CD4-positive, alpha-beta T cell treated with Interleukin-4 for 4 hours (primary cell): ENCODE results near the gene CAMTA2.

Experiments used
- DNase-seq: peaks from one replicate; pipeline ENCODE4 v3.0.0-alpha.2; 2020

CAMTA2 gene

DNA sequence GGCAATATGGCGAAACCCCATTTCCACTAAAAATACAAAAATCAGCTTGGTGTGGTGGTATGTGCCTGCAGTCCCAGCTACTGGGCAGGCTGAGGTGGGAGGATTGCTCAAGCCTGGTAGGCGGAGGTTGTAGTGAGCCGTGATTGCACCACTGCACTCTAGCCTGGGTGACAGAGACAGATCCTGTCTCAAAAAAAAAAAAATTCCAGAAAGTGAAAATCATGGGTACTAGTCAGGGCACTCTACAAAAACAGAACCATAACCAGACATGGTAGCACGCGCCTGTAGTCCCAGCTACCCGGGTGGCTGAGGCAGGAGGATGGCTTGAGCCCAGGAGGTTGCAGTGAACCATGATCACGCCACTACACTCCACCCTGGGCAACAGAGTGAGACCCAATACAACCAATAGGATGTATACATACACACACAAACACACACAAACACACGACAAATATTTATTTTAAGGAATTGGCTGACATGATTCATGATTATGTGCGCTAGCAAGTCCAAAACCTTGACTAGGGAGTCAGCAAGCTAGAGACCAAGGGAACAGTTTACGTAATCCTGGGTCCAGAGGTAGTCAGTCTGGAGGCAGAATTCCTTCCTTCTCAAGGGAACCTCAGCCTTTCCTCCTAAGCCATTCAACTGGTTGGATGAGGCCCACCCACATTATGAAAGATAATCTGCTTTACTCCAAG, 67.0 kb downstream of the CAMTA2 start:
- DNase-seq: no peak

- DNase-seq: no peak
Measured at GRCh38 chr17:4919511-4920047, 67.9 kb downstream of the CAMTA2 start.
